NCI-H524 (cell line): ENCODE measurements around the gene ALDH3B1.

Experiments used
- DNase-seq, 2 experiments: peaks; one replicate each; lab custom pipeline; 2025; lab: John Stamatoyannopoulos, UW

The ALDH3B1 gene

DNA sequence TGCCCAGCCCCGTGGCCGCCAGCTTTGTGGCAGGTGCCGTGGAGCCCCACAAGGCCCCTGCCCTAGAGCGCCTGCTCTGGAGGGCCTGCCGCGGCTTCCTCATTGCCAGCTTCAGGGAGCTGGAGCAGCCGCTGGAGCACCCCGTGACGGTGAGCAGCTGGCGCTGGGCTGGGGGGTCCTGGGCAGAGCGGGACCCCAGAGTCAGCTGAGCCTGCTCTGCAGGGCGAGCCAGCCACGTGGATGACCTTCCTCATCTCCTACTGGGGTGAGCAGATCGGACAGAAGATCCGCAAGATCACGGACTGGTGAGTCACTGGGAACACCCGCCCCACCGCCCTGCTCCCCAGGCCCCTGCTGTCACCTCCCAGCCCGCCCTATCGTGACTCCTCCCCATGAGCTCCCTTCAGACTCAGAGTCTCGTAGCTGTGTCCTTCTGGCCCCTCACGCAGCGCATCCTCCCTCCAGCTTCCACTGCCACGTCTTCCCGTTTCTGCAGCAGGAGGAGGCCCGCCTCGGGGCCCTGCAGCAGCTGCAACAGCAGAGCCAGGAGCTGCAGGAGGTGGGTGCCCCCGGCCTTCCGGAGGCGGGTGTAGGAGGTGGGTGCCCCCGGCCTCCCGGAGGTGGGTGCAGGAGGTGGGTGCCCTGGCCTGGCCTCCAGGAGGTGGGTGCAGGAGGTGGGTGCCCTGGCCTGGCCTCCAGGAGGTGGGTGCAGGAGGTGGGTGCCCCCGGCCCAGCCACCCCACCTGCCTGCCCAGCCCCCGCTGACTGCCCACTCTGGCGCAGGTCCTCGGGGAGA lies 33.4 kb downstream of the ALDH3B1 start:
- DNase-seq = no peak

- no peak for DNase-seq
Measured at GRCh38 chr11:68044145-68044813, 34.2 kb downstream of the ALDH3B1 start.

- DNase-seq = no peak
Measured at GRCh38 chr11:68044898-68045351, 34.8 kb downstream of the ALDH3B1 start.

DNA sequence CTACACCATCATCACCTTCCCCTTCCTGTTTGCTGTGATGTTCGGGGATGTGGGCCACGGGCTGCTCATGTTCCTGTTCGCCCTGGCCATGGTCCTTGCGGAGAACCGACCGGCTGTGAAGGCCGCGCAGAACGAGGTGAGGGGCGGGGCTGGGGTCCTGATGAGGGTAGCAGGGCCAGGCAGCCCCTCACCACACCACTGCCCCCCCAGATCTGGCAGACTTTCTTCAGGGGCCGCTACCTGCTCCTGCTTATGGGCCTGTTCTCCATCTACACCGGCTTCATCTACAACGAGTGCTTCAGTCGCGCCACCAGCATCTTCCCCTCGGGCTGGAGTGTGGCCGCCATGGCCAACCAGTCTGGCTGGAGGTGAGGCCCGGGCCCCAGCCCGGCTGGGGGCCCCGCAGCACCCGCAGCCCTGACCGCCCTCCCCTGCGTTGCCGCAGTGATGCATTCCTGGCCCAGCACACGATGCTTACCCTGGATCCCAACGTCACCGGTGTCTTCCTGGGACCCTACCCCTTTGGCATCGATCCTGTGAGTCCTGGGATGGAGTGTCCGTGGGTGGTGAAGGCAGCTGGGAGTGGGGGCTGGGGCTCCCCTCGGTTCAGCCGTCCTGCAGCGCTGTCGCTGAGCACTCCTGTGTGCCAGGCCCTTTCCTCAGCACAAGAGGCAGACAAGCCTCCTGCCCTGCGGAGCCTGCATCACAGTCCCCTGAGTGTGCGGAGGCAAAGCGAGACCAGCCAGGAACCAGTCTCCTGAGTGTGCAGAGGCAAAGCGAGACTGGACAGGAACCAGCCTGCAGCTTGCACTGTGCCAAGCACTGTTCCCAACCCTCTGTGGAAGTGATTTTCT lies 37.5 kb downstream of the ALDH3B1 start:
- no peak for DNase-seq

- no peak for DNase-seq
Measured at GRCh38 chr11:68048681-68049508, 38.8 kb downstream of the ALDH3B1 start.

- no peak for DNase-seq
Measured at GRCh38 chr11:68049509-68050370, 39.6 kb downstream of the ALDH3B1 start.

DNA sequence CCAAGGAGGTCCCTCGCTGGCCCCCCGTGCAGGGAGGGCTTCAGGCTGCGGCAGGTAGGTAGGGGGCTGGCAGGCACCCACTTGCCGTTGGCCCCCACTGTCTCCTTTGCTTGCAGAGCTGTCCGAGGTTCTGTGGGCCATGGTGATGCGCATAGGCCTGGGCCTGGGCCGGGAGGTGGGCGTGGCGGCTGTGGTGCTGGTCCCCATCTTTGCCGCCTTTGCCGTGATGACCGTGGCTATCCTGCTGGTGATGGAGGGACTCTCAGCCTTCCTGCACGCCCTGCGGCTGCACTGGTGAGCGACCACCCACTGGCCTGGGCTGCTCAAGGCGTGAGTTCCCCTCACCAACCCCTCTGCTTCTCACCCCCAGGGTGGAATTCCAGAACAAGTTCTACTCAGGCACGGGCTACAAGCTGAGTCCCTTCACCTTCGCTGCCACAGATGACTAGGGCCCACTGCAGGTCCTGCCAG lies 40.3 kb downstream of the ALDH3B1 start:
- DNase-seq = no peak

DNA sequence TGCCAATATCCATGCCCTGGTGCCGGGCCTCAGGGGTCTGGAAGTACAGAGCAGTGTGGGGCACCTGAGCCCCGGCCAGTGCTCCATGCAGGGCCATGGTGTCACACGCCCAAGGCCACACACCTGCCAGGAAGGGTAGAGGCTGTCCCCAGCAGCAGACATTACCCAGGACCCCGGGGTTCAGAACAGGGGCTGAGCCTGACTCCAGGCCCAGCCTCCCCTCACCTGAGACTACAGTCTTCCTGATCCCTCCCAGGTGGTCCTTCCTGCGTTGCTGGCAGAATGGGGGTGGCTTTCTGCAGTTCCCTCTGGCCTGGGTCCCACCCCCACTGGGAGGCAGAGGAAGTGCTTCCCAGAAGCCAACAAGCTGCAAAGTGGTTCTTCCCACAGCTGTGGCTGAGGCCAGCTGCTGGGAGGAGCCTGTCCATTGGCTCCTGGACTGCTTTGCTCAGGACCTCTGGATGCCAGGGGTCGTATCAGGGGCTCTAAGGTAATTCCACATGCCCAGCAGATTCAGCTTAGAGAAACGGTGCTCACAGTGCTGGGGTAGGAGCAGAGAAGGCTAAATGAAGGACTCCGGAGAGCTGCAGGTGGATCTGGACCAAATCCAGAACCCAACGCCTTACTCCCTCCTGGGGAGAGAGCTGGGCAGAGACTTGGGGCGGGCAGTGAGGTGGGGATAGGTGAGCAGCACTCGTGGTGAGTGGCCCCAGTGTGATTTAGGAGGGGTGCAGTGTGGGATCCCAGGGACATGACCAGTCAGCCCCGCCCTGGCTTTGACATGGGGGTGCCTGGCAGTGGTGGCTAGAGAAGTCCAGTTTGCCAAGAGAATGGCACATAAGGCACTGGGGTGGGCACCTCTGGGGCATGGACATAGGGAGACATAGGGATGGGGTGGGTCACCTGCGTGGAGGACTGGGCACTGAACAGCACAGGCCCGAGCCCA lies 41.3 kb downstream of the ALDH3B1 start:
- no peak for DNase-seq

- DNase-seq = no peak
Measured at GRCh38 chr11:68052137-68052873, 42.2 kb downstream of the ALDH3B1 start.

GRCh38 chr11:68053117-68053516 lies 43.0 kb downstream of the ALDH3B1 start:
- DNase-seq = no peak

GRCh38 chr11:68053981-68054812 lies 44.1 kb downstream of the ALDH3B1 start:
- no peak for DNase-seq

DNA sequence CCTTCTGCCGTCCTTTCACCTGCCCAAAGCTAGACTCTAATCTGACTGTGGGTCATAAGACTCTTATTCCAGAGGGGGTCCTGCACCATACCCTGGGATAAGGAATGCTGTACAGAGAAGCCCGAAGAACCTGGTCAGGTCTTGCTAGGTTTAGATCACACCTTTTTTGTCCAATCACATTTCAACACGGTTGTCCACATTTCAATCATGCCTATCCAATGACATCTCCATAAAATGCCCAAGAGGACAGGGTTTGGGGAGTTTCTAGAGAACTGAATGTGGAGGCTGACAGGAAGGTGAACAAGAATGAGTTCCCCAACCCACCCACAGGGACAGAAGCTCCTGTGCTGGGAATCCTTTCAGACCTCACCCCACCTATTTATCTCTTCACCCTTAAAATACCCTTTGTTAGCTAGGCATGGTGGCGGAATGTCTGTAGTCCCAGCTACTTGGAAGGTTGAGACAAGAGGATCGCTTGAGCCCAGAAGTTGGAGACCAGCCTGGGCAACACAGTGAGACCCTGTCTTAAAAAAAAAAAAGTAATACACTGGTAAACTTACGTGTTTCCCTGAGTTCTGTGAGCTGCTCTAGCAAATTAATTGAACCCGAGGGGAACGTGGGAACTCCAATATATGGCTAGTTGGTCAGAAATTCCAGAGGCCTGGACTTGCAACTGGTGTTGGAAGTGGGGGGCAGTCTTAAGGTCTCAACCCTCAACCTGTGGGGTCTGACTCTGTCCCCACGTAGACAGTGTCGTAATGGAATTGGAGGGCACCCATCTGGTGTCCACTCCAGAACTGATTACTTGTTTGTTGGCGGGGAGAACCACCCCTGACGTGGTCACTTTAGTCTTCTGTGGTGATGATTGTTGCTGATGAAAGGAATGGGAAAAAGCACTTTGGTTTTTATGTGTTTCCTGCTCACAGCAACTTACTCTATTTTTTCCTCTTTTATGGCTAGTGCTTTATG lies 46.5 kb downstream of the ALDH3B1 start:
- no peak for DNase-seq

DNA sequence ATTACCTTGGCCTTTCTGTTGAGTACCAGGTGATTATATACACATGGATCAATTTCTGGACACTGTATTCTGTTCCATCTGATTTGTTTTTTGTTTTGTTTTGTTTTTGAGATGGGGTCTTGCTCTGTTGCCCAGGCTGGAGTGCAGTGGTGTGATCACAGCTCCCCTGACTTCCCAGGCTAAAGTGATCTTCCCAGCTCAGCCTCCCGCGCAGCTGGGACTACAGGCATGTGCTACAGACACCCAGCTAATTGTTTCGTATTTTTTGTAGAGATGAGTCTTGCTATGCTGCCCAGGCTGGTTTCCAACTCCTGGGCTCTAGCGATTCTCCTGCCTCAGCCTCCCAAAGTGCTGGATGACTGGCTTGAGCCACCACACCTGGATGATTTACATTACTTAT lies 47.7 kb downstream of the ALDH3B1 start:
- no peak for DNase-seq

DNA sequence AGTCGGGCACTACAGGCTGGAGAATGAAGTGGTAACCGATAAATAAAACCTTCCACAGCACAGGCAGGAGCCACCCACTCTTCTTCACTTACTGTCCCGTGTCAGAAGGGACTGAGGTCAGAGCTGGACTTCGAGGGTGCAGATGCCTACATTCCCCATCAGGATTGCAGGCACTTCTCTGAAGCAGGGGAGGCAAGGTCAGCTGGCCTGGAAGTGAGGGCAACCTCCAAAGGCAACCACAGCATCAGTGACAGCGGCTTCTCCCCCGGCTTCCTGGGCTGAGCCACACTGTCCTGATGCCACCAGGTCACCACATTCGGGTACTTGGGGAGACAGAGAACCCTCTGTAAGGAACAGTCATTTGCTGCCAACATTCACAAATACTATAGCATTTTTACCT lies 51.4 kb downstream of the ALDH3B1 start:
- DNase-seq = no peak

DNA sequence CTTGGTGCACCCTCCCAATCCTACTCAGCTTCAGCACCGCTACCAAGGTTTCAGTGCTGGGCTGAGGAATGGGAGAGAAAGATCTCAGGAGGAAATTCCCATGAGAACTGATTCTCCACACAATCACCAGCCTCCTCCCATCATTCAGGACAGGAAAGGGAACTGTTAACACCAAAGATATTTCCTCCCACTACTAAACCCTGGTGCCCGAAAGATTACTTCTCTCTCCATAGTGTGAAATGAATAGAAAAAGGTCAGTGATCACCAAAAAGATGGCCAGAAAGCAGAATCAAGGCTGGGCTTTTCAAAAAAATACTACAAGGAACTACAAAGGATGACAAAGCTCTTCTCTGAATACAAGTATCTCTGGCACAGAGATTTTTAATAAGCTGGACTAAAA lies 54.8 kb downstream of the ALDH3B1 start:
- no peak for DNase-seq

- no peak for DNase-seq
Measured at GRCh38 chr11:68065841-68066240, 55.7 kb downstream of the ALDH3B1 start.

DNA sequence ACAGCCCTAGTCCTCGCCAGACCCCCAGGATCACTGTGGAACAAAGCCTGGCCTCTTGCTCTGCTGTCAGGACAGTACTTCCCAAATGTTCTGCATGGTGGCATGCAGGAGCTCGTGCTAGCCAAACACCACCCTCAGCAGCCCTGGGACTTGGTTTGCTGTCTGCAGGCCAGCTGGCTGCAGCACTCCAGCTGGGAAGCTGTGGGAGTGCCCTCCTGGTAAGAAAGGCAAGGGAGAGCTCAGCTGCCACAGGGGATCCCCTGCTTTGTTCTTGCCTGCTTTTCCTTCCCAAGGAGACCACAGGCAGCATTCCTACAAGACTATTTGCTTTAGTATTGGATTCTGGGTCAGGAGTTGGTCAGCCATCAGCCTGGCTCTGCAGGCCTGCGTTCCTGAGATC lies 56.6 kb downstream of the ALDH3B1 start:
- no peak for DNase-seq
